GM19023 (cell line): ENCODE results near the gene CARD14.

Source experiments
- ATAC-seq: cut with Tn5 transposase; IDR thresholded peaks from one replicate; pipeline ENCODE4 v1.9.1; 2021; ENCODE audit warnings: mild to moderate bottlenecking, moderate library complexity; ENCODE audit not compliant: unreplicated experiment

Gene CARD14

DNA sequence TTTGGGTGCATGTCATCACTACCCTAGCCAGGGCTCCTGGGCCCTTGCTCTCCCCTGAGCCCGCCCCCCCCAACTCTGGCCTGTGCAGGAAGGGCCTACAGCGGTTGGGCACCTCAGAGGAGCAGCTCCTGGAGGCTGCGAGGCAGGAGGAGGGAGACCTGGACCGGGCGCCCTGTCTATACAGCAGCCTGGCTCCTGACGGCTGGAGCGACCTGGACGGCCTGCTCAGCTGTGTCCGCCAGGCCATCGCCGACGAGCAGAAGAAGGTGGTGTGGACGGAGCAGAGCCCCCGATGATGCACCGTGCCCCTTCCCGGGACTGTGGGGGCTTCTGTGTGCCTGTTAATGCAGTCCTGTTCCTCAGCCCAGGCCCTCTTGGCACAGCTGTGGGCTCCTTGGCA, 38.2 kb downstream of the CARD14 start:
- no peak for ATAC-seq

DNA sequence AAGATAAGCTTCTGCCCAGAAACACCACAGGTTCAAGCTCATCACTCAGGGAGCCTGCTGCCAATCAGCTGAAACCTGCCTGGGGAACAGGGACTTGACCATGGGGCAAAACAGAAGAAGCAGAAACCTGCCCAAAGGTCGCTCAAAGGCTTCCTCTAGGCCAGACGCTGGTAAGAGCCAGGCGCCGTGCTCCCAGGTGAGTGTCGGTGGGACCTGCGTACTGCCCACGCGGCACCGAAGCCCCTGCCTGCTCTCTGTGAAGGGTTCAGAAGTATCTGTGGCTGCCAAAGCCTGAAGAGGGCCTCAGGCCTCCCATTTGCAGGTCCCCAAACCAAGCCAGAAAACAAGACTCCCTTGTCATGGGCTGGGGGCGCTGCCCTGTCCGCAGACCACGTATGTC, 39.9 kb downstream of the CARD14 start:
- ATAC-seq: no peak

DNA sequence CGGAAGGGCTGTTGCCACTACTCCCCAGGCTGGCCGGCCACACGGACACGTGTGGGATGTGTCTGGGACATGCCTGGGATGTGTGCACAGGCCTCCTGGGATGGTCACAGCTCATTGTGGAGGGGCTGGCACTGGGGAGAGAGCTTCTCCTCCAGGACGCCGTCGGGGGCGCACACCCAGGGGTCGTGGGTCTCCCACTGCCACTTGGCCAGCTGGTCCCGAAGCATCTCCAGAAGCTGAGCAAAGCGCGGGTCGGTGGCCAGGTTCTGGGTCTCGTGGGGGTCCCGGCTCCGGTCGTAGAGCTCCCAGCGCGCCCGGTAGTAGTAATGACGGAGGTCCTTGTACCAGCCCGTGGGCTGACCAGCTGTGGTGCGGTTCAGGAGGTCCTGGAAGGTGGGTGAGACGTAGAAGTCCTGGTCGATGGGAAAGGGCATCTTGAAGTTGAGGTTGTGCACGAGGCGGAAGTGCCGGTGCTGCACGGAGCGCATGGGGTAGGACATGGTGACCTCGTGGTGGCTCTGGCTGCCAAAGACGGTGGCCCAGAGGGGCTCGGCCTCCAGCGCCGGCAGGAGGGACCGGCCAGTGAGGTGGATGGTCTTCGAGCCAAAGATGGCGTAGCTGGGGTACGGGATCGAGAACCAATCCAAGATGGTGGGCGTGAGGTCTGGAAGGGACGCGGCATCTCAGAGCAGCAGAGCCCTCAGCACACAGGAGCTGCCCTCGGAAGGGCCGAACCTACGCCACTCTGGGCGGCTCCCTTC, 40.7 kb downstream of the CARD14 start:
- ATAC-seq: no peak

DNA sequence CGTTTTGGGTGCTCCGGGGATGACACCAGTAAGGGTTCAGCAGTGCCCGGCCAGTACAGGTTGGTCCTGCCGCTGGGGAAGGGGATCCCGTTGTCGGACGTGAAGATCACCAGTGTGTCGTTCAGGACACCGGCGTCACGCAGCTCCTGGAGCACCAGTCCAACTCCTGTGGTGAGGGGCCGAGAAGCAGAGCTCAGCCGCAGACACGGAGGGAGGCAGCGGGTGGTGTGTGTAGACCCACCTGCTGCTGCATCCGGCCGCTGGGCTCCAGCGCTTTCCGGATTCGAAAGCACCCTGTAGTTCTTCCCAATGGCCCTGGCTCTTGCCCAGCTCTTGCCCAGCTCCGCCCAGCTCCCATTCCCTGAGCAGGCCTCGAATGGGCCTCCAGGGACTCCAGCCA, 42.3 kb downstream of the CARD14 start:
- ATAC-seq: no peak

DNA sequence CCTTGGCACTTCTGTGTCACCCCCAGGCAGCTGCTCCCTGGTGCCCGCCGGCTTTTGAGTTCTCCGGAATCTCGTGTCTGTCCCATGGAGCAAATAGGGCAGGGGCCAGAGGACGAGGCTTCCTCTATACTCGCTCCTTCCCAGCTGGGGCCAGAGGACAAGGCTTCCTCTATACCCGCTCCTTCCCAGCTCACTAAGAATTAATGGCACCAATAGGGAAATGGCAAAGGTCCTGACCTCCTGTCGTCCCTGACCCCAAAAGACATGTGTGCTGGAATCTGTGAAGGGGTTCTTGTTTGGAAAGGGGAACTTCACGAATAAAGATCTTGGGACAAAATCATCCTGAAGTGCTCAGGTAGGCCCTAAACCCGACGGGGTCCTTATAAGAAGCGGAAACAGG, 42.7 kb downstream of the CARD14 start:
- ATAC-seq: no peak

DNA sequence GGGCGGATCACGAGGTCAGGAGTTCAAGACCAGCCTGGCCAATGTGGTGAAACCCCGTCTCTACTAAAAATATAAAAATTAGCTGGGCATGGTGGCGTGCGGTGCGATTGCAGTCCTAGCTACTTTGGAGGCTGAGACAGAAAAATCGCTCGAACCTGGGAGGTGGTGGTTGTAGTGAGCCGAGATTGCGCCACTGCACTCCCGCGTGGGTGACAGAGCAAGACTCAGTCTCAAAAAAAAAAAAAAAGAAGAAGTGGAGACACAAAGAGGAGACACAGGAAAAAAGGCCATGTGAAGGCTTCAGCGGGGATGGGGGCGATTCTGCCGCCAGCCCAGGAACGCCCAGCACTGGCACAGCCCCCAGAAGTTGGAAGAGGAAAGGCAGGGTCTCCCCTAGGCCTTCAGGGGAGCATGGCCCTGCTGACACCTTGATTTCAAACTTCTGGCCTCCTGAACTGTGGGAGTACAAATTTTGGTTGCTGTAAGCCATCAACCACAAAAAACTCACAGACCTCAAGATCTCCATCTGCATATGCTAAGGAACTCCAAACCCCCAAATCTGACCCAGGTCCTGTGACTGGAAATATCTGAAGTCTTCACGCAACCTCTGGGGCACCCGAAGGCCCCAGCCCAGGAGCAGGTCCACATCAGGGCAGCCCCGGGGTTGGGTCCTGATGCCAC, 43.3 kb downstream of the CARD14 start:
- ATAC-seq: no peak

DNA sequence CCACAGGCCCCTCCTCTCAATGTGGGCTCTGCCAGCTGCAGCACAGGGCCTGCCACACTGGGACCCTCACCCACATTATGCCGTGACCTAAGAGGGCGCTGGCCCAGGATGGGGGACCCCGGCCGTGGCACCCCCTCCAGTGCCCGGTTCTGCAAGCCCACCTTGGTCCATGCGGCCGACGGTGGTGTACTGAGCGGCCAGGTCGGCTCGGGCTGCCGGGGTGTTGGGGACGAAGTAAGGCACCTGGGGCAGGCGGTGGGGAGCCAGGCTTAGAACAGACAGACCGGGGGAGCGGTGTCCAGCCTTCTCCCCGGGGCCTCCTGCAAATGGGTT, 43.8 kb downstream of the CARD14 start:
- no peak for ATAC-seq

DNA sequence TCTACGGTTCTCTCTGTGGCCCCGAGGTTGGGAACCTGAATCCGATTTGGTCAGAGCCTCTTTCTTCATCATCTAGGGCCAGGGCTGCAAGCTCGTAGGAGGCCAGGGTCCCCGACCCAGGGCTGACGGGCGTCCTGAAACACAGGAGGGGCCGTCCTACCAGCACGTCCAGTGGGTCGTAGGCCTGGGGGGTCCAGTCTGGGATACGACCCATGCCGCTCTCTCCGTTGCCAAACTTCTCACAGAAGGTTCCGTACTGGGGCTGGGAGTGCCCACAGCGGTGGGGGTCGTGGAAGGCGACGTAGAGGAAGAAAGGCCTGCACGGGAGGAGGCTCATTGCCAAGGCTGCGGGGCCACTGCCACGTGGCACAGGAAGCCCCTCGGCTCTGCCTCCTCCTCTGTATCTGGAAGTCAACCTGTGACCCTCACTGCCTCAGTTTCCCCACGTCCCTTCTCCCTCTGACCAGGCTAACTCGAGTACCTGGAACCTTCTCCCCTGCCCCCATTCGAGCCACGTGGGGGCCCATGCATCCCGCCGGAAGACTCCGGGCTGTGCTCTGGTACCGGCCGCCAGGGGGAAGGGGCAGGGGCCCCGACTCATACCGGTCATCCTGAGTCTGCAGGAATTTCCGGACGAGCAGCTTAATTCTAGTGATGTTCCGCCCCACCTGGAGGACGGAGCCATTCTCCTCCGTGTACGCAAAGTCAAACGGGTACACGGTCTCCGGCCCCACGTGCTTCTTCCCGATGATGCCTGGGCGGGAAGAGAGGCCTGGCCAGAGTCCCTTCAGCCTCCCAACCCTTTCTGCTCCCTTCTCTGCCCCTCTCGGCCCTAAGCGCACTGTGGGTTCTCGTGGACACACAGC, 44.4 kb downstream of the CARD14 start:
- no peak for ATAC-seq

DNA sequence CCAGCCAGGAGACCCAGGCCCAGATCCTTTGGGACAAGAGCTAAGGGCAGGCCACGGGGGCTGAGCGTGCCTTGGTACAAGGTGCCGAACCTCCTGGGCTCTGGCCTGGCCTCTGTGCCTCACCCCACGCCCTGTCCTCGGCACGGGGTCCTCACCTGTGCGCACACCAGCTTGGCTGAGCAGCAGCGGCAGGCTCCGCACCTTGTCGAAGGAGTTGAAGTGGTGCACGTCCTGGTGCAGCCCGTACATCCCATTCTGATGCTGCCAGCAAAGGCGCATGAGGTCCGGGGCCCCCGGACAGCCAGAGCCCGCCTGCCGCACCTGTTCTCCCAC, 45.0 kb downstream of the CARD14 start:
- ATAC-seq: no peak

DNA sequence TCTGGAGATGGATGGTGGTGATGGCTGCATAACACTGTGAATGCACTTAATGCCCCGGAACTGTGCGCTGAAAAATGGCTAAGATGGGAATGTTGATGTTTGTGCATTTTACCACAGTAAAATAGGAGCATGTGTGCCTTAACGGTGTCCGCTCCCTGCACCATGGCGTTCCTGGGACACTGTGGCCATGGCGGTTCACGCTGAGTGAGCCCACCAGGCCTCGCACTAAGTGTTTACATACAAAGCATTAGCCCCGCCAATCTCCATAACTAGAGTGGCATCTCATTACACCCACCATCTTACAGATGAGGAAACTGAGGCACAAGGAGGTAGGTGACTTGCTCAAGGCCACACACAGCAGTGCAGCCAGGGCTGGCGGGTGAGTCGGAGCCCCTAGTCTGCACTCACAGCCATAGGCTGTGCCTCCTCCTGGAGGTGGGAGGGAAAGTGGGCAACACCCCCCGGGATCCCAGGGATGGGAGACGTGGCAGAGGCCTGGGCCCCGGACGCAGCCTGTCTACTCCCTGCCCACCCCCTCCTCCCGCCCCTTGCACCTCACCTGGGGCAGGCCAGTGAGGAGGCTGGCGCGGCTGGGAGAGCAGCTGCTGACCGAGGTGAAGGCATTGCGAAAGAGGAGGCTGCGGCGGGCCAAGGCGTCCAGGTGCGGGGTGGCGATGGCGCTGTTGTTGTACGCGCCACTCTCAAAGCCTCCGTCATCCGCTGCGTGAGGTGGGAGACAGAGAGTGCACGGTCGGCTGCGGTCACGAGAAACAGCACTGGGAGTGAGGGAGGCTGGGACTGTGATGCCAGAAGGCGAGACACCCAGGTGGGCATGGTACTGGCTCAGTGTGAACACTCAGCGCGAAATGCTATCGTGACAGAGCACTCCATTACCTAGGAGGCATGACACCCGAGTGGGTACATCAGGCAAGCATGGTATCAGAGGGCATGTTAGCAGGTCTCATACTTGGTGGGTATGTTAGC, 46.9 kb downstream of the CARD14 start:
- no peak for ATAC-seq

DNA sequence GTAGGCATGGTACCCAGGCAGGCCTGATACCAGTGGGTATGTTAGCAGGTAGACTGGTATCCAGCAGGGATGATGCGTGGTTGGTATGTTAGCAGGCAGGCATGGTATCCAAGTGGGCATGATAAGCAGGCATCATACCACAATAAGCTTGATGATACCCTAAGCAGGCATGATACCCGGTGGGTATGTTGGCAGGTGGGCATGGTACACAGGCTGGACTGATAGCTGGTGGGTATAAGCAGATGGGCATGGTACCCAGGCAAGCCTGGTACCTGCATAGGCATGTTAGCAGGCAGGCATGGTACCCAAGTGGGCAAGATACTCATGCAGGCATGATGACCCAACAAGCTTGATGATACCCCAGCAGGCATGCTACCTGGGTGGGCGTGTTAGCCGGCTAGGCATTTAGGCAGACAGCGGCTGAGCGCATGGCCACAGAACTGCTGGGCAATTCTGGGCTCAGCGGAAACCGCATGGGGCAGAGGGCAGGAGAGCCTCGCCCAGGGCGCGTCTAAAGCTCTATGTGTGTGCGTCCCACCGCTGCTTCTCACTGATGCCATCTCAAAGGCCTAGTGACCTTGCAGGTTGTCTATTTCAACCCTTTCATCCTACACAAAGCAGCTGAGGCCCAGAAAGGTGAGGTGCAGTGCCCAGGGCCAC, 48.0 kb downstream of the CARD14 start:
- ATAC-seq: no peak

DNA sequence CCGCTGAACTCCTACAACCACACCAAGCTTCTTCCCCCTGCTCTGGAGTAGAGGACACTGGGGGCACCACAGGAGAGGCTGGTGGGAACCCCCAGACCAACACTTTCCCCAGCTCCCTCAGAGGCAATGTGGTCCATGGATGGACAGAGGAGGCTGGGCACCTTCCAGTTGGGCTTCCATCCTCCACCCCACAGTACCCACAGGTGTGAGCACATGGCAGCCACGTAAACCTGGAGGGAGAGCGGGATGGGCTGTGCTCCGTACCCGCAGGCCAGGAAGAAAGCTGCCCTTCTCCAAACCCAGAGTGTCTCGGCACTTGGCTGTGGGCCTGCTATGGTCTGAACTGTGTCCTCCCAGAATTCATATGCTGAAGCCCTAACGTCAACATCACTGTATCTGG, 48.6 kb downstream of the CARD14 start:
- no peak for ATAC-seq

DNA sequence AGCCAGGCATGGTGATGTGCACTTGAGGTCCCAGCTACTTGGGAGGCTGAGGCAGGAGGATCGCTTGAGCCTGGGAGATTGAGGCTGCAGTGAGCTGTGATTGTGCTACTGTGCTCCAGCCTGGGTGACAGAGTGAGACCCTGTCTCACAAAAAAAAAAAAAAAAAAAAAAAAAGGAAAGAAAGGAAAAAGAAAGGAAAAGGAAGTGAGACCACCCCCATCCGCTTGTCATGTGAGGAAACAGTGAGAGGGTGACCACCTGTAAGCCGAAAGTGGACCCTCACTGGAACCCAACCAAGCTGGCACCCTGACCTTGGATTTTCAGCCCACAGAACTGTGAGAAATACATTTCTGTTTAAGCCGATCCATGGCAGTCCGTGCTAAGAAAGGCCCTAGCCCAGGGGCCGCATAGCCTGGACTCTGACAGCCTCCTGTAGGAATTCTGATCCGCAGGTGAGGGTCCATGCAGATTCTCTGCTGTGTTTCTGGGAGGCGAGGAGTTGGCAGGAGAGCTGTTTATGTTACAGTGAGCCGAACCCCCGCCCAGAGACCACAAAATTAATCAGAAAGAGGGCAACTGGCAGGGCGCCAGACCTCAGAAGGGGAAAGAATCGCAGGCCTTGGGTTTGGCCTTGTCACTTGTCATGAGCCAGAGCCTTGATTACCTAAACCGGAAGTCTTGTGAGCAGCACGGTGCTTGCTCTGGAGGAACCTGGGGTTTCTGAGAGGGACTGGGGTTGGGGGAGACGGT, 49.4 kb downstream of the CARD14 start:
- peak; percentile 42 for ATAC-seq

DNA sequence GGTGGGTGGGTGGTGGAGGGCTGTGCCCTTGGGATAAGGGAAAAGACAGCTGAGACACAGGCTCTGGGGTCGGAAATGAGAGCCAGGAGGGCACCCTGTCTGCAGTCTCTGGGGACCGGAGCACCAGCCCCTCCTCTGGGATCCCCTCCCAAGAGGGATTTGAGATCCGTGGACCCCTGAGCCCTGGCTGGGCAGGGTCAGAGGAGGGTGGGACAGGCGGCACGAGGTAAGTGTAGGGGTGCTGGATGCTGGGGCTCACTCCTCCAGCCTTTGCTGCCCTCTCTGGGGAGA, 49.9 kb downstream of the CARD14 start:
- peak; percentile 28 for ATAC-seq

DNA sequence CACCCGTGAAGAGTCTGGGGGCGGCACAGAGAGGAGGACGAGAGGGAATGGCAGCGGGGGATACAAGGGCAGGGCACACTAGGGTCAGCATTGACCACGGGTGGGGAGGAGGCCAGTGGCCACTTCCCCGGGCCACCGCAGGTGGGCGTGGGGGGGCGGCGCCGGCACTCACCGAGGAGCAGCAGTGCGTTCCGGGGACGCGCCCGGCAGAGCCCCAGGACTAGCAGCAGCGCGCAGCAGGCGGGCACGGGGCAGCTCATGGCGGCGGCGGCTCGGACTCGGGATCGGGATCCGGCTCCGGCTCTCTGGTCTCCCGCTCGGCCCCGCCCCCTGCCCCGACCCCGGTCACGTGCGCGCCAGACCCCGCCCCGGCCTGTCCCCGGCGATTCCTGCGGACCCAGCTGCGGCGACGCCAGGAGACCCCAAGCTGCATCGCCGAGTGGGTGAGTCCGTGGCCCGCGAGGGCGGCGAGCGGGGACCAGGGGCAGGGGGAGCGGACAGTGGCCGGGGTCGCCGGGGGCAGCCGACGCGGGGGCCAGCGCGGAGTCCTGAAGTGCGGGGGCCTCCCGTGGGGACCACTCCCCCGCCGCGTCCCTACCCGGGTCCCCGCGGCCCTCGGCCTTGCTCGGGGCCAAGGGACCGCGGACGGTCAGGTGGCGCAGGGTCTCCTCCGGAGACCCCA, 50.4 kb downstream of the CARD14 start, which contains the start of the genes SGSH and SLC26A11:
TSS of gene SGSH (minus strand) at position 280 of the 682 bp plus-strand sequence. CDS start at position 260, 20 bp downstream.
TSS of gene SLC26A11 (plus strand) at position 374 of the 682 bp plus-strand sequence. CDS start 1,134 bp downstream, outside the sequence.
- peak; percentile 51 for ATAC-seq

DNA sequence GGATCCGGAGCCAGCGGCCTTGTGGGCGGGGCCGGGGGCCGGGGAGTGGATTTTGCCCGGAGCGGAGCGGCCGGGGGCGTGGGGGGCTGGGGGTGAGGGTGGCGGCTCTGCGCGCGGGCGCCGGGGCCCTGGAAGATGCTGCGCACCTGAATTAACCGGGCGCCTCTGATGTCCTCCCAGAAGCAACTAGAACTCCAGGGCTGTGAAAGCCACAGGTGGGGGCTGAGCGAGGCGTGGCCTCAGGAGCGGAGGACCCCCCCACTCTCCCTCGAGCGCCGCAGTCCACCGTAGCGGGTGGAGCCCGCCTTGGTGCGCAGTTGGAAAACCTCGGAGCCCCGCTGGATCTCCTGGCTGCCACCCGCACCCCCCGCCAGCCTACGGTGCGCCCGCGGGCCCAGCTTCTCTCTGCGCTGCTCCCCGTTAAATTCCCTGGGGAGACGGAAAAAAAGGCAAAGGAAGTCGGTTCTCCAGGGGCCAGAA, 50.9 kb downstream of the CARD14 start:
- no peak for ATAC-seq

DNA sequence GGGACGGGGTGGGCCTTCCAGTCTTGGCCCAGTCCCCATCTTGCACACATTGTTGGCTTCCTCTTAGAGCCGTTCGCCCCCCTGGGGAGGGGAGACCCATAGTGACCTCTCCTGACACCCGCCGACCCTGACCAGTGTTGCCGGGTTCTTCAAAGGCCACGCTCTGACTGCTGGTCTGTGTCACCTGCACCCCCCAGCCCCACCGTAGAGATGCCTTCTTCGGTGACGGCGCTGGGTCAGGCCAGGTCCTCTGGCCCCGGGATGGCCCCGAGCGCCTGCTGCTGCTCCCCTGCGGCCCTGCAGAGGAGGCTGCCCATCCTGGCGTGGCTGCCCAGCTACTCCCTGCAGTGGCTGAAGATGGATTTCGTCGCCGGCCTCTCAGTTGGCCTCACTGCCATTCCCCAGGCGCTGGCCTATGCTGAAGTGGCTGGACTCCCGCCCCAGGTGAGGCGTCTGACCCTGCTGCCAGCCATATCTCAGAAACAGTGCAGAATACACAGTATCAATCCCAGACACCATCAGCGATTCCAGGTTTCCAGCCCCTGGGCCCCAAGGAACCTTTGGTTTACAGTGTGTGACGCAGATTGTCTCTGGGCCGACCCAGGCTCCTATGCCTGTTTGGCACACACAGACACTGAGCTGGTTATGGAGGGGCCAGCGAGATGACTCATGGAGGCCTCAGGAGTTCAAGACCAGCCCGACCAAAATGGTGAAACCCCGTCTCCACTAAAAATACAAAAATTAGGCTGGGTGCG, 51.7 kb downstream of the CARD14 start:
- no peak for ATAC-seq
